SJSA1 (cell line): Measurements from ENCODE around the gene MYCL. TPM values are rescaled to one million over a fixed set of nuclear protein-coding genes. Genes with fewer than 3 reads are reported as not detected.

Experiments
- DNase-seq, 2 experiments: peaks; one replicate each; pipeline ENCODE4 v3.0.0-alpha.2; 2015 to 2020; ENCODE audit warnings: low spot score in 2 of 2, low read depth in 1 of 2
- H3K27ac ChIP-seq: fragments of 250-450 bp; sonication (Bioruptor Pico); 2 replicates; pipeline ENCODE4 v1.5.1; 2020; ENCODE audit warnings: mild to moderate bottlenecking, moderate library complexity
- H3K27me3 ChIP-seq: fragments of 250-450 bp; sonication (Bioruptor Pico); replicated peaks from 2 replicates; pipeline ENCODE4 v1.5.1; 2020; ENCODE audit warnings: mild to moderate bottlenecking, moderate library complexity
- H3K36me3 ChIP-seq: fragments of 250-450 bp; sonication (Bioruptor Pico); 2 replicates; pipeline ENCODE4 v1.5.1; 2020; ENCODE audit warnings: mild to moderate bottlenecking
- H3K4me1 ChIP-seq: fragments of 250-450 bp; sonication (Bioruptor Pico); replicated peaks from 2 replicates; pipeline ENCODE4 v1.6.1; 2021; ENCODE audit warnings: mild to moderate bottlenecking
- H3K4me3 ChIP-seq: fragments of 250-450 bp; sonication (Bioruptor Pico); 2 replicates; pipeline ENCODE4 v1.5.1; 2020; ENCODE audit warnings: mild to moderate bottlenecking
- H3K9me3 ChIP-seq: fragments of 250-450 bp; sonication (Bioruptor Pico); replicated peaks from 2 replicates; pipeline ENCODE4 v1.5.1; 2020; ENCODE audit warnings: mild to moderate bottlenecking
- total RNA-seq: library from RNA; depleted of rRNA; stranded (reverse); fragments of >200 nt; shearing (Covaris generic); gene quantifications from 2 replicates; pipeline ENCODE4 v1.2.3, GENCODE V29; 2014

Gene MYCL
- total RNA-seq, 1 experiment from 2014 or later, result 8.1 TPM

- no peaks in the 10 kb centered on the region for H3K27me3 ChIP-seq
- no peak overlapping the region for H3K4me3 ChIP-seq
- H3K36me3 ChIP-seq, result peaks cover 15% of the 10 kb centered on the region; the same call in 1 of the 2 replicates
- H3K4me1 ChIP-seq, result peaks cover 9% of the 10 kb centered on the region
- DNase-seq, result no peak
- no peaks in the 10 kb centered on the region for H3K9me3 ChIP-seq
- H3K27ac ChIP-seq, result no peak overlapping the region
Measured at GRCh38 chr1:39863177-39863576, 38.5 kb downstream of the MYCL start.

- Histone ChIP-seq H3K9me3 (no peaks in the 10 kb centered on the region), H3K27me3 (no peaks in the 10 kb centered on the region), H3K4me1 (no peaks in the 10 kb centered on the region), H3K27ac (no peak overlapping the region), H3K36me3 (peaks cover 10% of the 10 kb centered on the region; the same call in 1 of the 2 replicates), H3K4me3 (no peak overlapping the region)
- DNase-seq, result no peak
Measured at GRCh38 chr1:39861003-39861402, 40.7 kb downstream of the MYCL start.

- no peaks in the 10 kb centered on the region for H3K9me3 ChIP-seq
- no peaks in the 10 kb centered on the region for H3K27me3 ChIP-seq
- no peak overlapping the region for H3K27ac ChIP-seq
- no peaks in the 10 kb centered on the region for H3K4me1 ChIP-seq
- H3K36me3 ChIP-seq, result peaks cover 18% of the 10 kb centered on the region
- DNase-seq, result no peak
- no peak overlapping the region for H3K4me3 ChIP-seq
Measured at GRCh38 chr1:39859859-39860812, 41.6 kb downstream of the MYCL start.

- Histone ChIP-seq H3K4me1 (no peaks in the 10 kb centered on the region), H3K27ac (no peak overlapping the region), H3K27me3 (no peaks in the 10 kb centered on the region), H3K36me3 (peaks cover 31% of the 10 kb centered on the region), H3K4me3 (no peak overlapping the region), H3K9me3 (no peaks in the 10 kb centered on the region)
- no peak for DNase-seq
Measured at GRCh38 chr1:39858315-39858714, 43.4 kb downstream of the MYCL start.

GRCh38 chr1:39857126-39857878 lies 44.4 kb downstream of the MYCL start:
- DNase-seq, result no peak
- Histone ChIP-seq H3K27ac (no peak overlapping the region), H3K36me3 (peaks cover 34% of the 10 kb centered on the region), H3K4me3 (no peak overlapping the region), H3K27me3 (no peaks in the 10 kb centered on the region), H3K9me3 (no peaks in the 10 kb centered on the region), H3K4me1 (no peaks in the 10 kb centered on the region)

- H3K4me1 ChIP-seq, result no peaks in the 10 kb centered on the region
- H3K9me3 ChIP-seq, result 0 out of 2 replicates have a peak, but pooled peaks cover 2% of the 10 kb centered on the region
- H3K27ac ChIP-seq, result no peak overlapping the region
- H3K36me3 ChIP-seq, result peaks cover 38% of the 10 kb centered on the region
- no peak for DNase-seq
- no peaks in the 10 kb centered on the region for H3K27me3 ChIP-seq
- no peak overlapping the region for H3K4me3 ChIP-seq
Measured at GRCh38 chr1:39854738-39855137, 47.0 kb downstream of the MYCL start.

GRCh38 chr1:39854314-39854713 lies 47.4 kb downstream of the MYCL start:
- Histone ChIP-seq H3K27me3 (no peaks in the 10 kb centered on the region), H3K27ac (no peak overlapping the region), H3K4me1 (no peaks in the 10 kb centered on the region), H3K36me3 (peaks cover 38% of the 10 kb centered on the region), H3K9me3 (0 out of 2 replicates have a peak, but pooled peaks cover 2% of the 10 kb centered on the region), H3K4me3 (no peak overlapping the region)
- DNase-seq, result no peak

GRCh38 chr1:39852876-39853275 lies 48.8 kb downstream of the MYCL start:
- Histone ChIP-seq H3K4me3 (no peak overlapping the region), H3K27ac (no peak overlapping the region), H3K36me3 (peaks cover 44% of the 10 kb centered on the region), H3K9me3 (0 out of 2 replicates have a peak, but pooled peaks cover 2% of the 10 kb centered on the region), H3K4me1 (no peaks in the 10 kb centered on the region), H3K27me3 (no peaks in the 10 kb centered on the region)
- no peak for DNase-seq

- Histone ChIP-seq H3K36me3 (peaks cover 50% of the 10 kb centered on the region), H3K27me3 (no peaks in the 10 kb centered on the region), H3K9me3 (0 out of 2 replicates have a peak, but pooled peaks cover 2% of the 10 kb centered on the region), H3K4me3 (no peak overlapping the region), H3K4me1 (no peaks in the 10 kb centered on the region), H3K27ac (no peak overlapping the region)
- DNase-seq, result no peak
Measured at GRCh38 chr1:39852214-39852791, 49.4 kb downstream of the MYCL start.

- DNase-seq, result no peak
- H3K36me3 ChIP-seq, result peaks cover 51% of the 10 kb centered on the region
- H3K27me3 ChIP-seq, result no peaks in the 10 kb centered on the region
- peaks cover 11% of the 10 kb centered on the region for H3K4me1 ChIP-seq
- no peak overlapping the region for H3K4me3 ChIP-seq
- no peak overlapping the region for H3K27ac ChIP-seq
- 0 out of 2 replicates have a peak, but pooled peaks cover 2% of the 10 kb centered on the region for H3K9me3 ChIP-seq
Measured at GRCh38 chr1:39850606-39851216, 51.0 kb downstream of the MYCL start.

- 0 out of 2 replicates have a peak, but pooled peaks cover 2% of the 10 kb centered on the region for H3K9me3 ChIP-seq
- no peak overlapping the region for H3K27ac ChIP-seq
- no peaks in the 10 kb centered on the region for H3K27me3 ChIP-seq
- H3K4me1 ChIP-seq, result peaks cover 18% of the 10 kb centered on the region
- DNase-seq, result no peak
- H3K36me3 ChIP-seq, result peaks cover 44% of the 10 kb centered on the region
- no peak overlapping the region for H3K4me3 ChIP-seq
Measured at GRCh38 chr1:39849203-39849602, 52.5 kb downstream of the MYCL start.

- peaks cover 18% of the 10 kb centered on the region for H3K4me1 ChIP-seq
- no peaks in the 10 kb centered on the region for H3K27me3 ChIP-seq
- no peak overlapping the region for H3K27ac ChIP-seq
- peaks cover 52% of the 10 kb centered on the region for H3K36me3 ChIP-seq
- no peak overlapping the region for H3K4me3 ChIP-seq
- H3K9me3 ChIP-seq, result 0 out of 2 replicates have a peak, but pooled peaks cover 2% of the 10 kb centered on the region
- no peak for DNase-seq
Measured at GRCh38 chr1:39847940-39848339, 53.8 kb downstream of the MYCL start.

GRCh38 chr1:39846796-39847195 lies 54.9 kb downstream of the MYCL start:
- Histone ChIP-seq H3K36me3 (peaks cover 51% of the 10 kb centered on the region), H3K9me3 (no peaks in the 10 kb centered on the region), H3K4me3 (no peak overlapping the region), H3K27ac (no peak overlapping the region; the same call in 1 of the 2 replicates), H3K27me3 (no peaks in the 10 kb centered on the region), H3K4me1 (peaks cover 18% of the 10 kb centered on the region)
- no peak for DNase-seq
